GM21447 (cell line): Measurements from ENCODE around the gene GALM.
"Not testable (repeated sequence)": the region's sequence is repeated elsewhere in the genome, so short reads cannot be mapped to it uniquely, and the experiment has no call there.

Experiments used
- ATAC-seq: cut with Tn5 transposase; IDR thresholded peaks from one replicate; pipeline ENCODE4 v1.9.1; 2021; ENCODE audit not compliant: unreplicated experiment

The GALM gene

GRCh38 chr2:38676681-38677080 is 10.8 kb downstream of the GALM start:
- no peak for ATAC-seq

DNA sequence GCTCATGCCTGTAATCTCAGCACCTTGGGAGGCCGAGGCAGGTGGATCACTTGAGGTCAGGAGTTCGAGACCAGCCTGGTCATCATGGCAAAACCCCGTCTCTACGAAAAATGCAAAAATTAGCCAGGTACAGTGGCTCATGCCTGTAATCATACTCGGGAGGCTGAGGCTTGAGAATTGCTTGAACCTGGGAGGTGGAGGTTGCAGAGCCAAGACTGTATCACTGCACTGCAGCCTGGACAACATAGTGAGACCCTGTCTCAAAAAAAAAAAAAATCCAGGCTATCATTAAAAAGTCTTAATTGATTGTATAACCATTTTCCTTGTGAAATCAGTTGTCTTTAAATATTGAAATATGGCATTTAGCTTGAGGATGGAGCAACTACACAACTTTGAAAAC is 15.0 kb downstream of the GALM start:
- ATAC-seq: not testable (repeated sequence)

GRCh38 chr2:38682008-38682575 is 16.2 kb downstream of the GALM start:
- ATAC-seq: no peak

GRCh38 chr2:38682620-38683019 is 16.7 kb downstream of the GALM start:
- not testable (repeated sequence) for ATAC-seq

DNA sequence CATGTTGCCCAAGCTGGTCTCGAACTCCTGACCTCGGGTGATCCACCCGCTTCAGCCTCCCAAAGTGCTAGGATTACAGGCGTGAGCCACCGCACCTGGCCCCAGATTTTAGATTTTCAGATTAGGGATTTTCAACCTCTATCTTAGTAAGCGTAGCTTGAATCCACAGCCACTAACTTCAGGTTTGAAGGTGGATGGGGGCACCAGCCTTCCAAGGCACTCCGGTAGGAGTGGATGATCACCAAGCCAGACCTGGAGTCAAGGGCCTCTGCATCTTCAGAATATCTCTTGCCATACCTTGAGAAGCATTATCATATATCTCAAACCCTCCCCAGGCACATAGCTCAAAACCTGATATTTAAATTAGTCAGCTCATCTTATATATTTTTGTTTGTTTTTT is 17.9 kb downstream of the GALM start:
- no peak for ATAC-seq

GRCh38 chr2:38685116-38685735 is 19.3 kb downstream of the GALM start:
- no peak for ATAC-seq

GRCh38 chr2:38690499-38691420 is 24.8 kb downstream of the GALM start:
- no peak for ATAC-seq

GRCh38 chr2:38691994-38692393 is 26.1 kb downstream of the GALM start:
- ATAC-seq: no peak

DNA sequence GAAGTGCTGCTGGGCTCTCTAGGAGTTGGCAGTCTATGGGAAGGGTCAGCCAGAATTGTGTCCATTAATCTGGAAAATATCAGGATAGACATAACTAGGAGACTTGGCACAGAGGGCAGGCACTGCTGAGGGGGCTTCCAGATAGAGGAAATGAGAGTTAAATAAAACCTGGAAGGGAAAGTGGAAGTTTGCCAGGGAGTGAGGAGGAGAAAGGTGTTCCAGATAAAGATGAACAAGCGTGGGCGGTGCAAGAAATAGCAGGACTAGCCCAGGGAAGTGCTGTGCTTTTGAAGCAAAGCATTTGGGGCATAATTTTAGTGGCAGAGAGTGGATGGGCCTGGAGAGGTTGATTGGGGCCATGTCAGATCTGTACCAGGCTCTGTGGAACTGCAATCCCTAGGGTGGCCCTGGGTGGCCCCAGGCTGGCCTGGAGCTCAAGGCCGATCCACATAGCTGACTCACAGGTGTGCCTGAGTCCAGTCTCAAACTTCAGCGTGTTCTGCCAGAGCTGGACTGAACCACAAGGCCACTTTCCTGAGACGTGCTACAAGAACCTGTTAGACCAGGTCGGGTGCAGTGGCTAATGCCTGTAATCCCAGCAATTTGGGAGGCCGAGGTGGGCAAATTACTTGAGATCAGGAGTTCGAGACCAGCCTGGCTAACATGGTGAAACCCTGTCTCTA is 26.9 kb downstream of the GALM start:
- ATAC-seq: no peak

DNA sequence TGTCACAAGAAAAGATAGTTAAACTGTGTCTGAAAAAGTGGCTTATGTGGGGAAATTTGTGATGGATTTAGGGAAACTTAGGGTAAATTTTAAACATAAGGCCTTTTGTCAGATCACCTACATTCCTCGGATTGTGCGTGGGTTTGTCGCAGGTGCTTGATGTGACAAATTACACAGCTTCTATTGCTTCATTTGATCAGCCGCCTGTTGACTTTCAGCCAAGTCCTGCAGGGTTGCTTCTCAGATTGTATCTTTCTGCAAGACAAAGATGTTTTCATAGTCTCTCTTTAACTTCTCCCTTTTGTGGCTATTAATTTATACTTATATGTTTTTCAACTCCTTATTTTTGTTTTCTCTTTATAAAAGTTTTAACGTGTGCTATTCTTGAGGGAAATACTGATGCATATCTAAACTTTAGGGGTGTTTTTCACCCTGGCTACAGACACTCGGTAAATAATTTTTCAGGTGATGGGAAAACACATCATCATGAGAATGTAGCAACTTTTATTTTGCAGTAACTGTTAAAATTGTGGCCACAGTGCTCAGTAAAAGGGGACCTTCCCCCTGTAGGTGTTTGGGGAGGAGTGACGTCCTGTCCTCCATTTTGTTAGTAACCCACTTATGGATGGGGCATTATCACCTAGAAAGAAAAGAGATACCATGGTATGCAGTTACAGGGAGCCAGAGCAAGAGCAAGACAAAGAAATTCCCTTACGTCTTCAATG is 31.4 kb downstream of the GALM start:
- ATAC-seq: no peak

GRCh38 chr2:38698467-38699003 is 32.6 kb downstream of the GALM start:
- no peak for ATAC-seq

GRCh38 chr2:38700113-38700785 is 34.3 kb downstream of the GALM start:
- ATAC-seq: no peak

DNA sequence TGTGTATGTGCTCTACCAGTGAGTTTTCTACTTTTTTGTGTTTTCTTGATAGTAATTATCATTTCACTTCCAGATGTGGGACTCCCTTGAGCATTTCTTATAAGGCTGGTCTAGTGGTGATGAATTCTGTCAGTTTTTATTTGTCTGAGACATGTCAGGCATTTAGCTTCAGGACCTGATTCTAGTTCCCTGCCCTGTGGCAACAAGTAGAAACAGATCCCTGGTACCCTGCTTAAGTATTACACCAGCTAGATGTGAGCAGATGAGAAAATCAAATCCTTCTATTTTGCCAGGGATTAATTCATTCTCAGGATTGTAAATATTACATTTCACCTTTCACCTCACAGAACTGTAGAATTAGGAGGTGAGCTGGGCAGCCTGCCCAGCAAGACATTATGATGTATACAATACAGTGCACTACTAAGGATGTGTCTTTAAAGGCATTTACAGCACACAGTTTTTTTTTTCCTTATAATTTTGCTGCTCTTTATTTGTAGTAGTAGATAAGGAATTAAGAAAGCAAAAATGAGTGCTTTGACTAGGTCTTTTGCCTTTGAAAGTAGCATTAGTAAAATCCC is 35.1 kb downstream of the GALM start:
- no peak for ATAC-seq

- ATAC-seq: no peak
Measured at GRCh38 chr2:38701542-38701941, 35.6 kb downstream of the GALM start.

- ATAC-seq: no peak
Measured at GRCh38 chr2:38702413-38702812, 36.5 kb downstream of the GALM start.

DNA sequence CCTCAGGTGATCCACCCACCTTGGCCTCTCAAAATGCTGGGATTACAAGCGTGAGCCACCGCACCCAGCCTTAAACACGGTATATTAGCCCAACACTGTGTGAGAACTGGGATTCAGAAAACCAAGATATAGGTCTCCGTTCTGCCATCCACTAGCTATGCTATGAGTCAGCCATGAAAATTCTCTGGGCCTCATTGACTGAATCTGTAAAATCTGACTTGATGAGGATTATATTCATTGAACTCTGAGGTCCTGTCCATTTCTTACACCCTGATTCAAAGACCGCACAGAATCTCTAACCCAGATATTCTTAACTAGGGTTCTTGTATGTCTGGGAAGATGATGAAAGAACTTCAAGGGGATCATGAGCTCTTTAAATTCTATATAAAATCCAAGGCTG is 37.4 kb downstream of the GALM start:
- ATAC-seq: not testable (repeated sequence)

DNA sequence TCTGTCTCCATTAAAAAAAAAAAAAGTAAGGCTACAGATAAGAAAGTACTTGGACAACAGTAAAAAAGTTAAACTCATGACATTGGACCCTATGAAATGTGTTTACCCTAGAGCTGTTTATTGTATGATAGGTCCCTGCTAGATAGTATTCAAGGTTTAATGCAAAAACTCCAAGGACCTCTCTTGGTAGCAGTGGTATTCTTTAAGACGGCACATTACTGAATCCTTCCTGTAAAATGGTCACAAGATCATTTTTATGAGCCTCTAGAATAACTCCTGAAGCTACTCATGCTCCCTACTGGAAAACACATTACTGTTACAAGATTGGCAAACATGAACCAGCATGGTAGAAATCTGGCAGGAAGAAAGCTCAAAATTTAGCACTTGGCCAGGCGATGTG is 38.8 kb downstream of the GALM start:
- ATAC-seq: no peak

GRCh38 chr2:38706846-38707345 is 41.0 kb downstream of the GALM start:
- no peak for ATAC-seq

GRCh38 chr2:38708491-38708890 is 42.6 kb downstream of the GALM start:
- ATAC-seq: not testable (repeated sequence)
